Smooth muscle cell (in vitro differentiated cells): ENCODE results near the gene RTL10. TPM values are rescaled to one million over a fixed set of nuclear protein-coding genes. Genes with fewer than 3 reads are reported as not detected.

ENCODE experiments used
- DNase-seq: peaks from one replicate; lab custom pipeline; 2025; ENCODE audit not compliant: unreplicated experiment; lab: John Stamatoyannopoulos, UW
- H2AFZ ChIP-seq: fragments of 200-600 bp; sonication (generic); 2 replicates; pipeline ENCODE4 v1.6.0; 2016; ENCODE audit warnings: antibody characterized with exemption, low read depth, mild to moderate bottlenecking
- H3F3A ChIP-seq: fragments of 200-600 bp; sonication (generic); 2 replicates; pipeline ENCODE4 v1.6.0; 2017; ENCODE audit warnings: antibody characterized with exemption, low read depth
- H3K27ac ChIP-seq: fragments of 200-600 bp; sonication (generic); 2 replicates; pipeline ENCODE4 v1.5.1; 2016; ENCODE audit warnings: low read depth, mild to moderate bottlenecking
- H3K27me3 ChIP-seq: fragments of 200-600 bp; sonication (generic); 2 replicates; pipeline ENCODE4 v1.6.1; 2016; ENCODE audit warnings: low read depth, mild to moderate bottlenecking
- H3K36me3 ChIP-seq: fragments of 200-600 bp; sonication (generic); 2 replicates; pipeline ENCODE4 v1.5.1; 2016; ENCODE audit warnings: low read depth
- H3K4me1 ChIP-seq: fragments of 200-600 bp; sonication (generic); 2 replicates; pipeline ENCODE4 v1.5.1; 2016; ENCODE audit warnings: low read depth
- H3K4me2 ChIP-seq: fragments of 200-600 bp; sonication (generic); 2 replicates; pipeline ENCODE4 v1.6.0; 2016; ENCODE audit warnings: mild to moderate bottlenecking
- H3K4me3 ChIP-seq: fragments of 200-600 bp; sonication (generic); 2 replicates; pipeline ENCODE4 v1.5.1; 2016; ENCODE audit warnings: mild to moderate bottlenecking
- H3K79me2 ChIP-seq: fragments of 200-600 bp; sonication (generic); 2 replicates; pipeline ENCODE4 v1.6.0; 2016; ENCODE audit warnings: low read depth, mild to moderate bottlenecking
- H3K9ac ChIP-seq: fragments of 200-600 bp; sonication (generic); 2 replicates; pipeline ENCODE4 v1.6.0; 2016; ENCODE audit warnings: low read depth
- H3K9me3 ChIP-seq: fragments of 200-600 bp; sonication (generic); replicated peaks from 2 replicates; pipeline ENCODE4 v1.5.1; 2016; ENCODE audit warnings: low read depth
- H4K20me1 ChIP-seq: fragments of 200-600 bp; sonication (generic); 2 replicates; pipeline ENCODE4 v1.6.0; 2016; ENCODE audit warnings: low read depth
- CTCF ChIP-seq: fragments of 200-600 bp; sonication (generic); IDR thresholded peaks from 2 replicates; pipeline ENCODE4 v1.5.1; 2017; ENCODE audit warnings: borderline replicate concordance, mild to moderate bottlenecking, antibody characterized with exemption; ENCODE audit not compliant: insufficient read depth, poor library complexity, severe bottlenecking
- WGBS: methylation state at CpG from one replicate; pipeline ENCODE4 v1.1.7; 2016; ENCODE audit warnings: low lambda C conversion rate; 5-methylcytosine and 5-hydroxymethylcytosine counted together
- polyA plus RNA-seq: library from polyadenylated mRNA; unstranded; fragments of >200 nt; fragmentation: Nextera tagmentation; extraction: Ambion mirVana; gene quantifications from 2 replicates; pipeline ENCODE4 v1.2.1, GENCODE V29; 2016
- total RNA-seq: library from RNA; depleted of rRNA; stranded (reverse); fragments of >200 nt; gene quantifications from 2 replicates; pipeline ENCODE4 v1.2.3, GENCODE V29; 2014

RTL10 gene
- total and polyA plus RNA-seq, 2 experiments from 2014 or later, result 3.8 to 7.5 TPM

DNA sequence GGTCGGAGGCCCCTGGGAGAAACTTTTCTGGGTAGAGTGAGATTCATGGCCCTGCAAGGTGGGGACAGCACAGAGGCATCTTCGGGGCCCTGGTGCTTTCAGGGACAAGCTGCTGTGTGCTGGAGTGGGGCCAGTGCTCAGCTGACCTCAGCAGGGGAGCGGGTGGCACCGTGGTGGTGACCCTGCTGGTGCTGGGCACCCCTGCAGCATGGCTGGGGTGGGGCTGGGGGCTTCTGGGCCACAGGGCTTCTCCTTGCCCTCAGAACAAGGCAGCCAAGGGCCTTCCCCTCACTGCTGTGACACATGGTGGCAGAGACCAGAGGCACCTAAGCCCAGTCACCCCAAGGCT is 24.9 kb upstream of the RTL10 start:
- Histone ChIP-seq H3K9ac (no peak overlapping the region), H3K36me3 (no peaks in the 10 kb centered on the region), H3K4me1 (peaks cover 17% of the 10 kb centered on the region), H3K9me3 (no peaks in the 10 kb centered on the region), H3K4me3 (no peak overlapping the region), H2AFZ (no peak overlapping the region), H3K27ac (no peak overlapping the region), H3K4me2 (no peak overlapping the region), H3F3A (peaks cover 7% of the 10 kb centered on the region), H3K27me3 (no peaks in the 10 kb centered on the region), H4K20me1 (no peaks in the 10 kb centered on the region), H3K79me2 (no peaks in the 10 kb centered on the region)
- DNase-seq, result no peak
- TF ChIP-seq CTCF, result no peak
- 88% methylated on average over 4 of the region's 4 CpGs for WGBS

DNA sequence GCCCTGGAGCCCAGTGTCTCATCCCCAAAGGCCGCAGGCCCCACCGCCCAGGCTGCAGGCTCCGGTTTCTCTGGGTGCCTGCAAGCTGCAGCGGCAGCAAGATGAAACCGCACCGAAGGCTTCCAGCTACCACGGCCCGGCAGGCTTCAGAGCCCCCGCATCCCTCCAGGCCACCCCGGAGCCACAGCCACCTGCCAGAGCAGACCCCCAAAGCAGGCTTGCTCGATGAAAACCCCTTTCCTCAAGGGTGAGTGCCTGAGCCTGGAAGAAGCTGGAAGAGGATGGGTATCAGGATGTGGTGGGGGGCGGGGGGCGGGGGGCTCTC is 24.5 kb upstream of the RTL10 start:
- no peaks in the 10 kb centered on the region for H4K20me1 ChIP-seq
- H3K79me2 ChIP-seq, result no peaks in the 10 kb centered on the region
- H3K27me3 ChIP-seq, result no peaks in the 10 kb centered on the region
- no peak overlapping the region for H3K4me2 ChIP-seq
- DNase-seq, result no peak
- H3K4me1 ChIP-seq, result peaks cover 17% of the 10 kb centered on the region
- TF ChIP-seq CTCF, result no peak
- peaks cover 7% of the 10 kb centered on the region for H3F3A ChIP-seq
- no peak overlapping the region for H3K9ac ChIP-seq
- no peak overlapping the region for H2AFZ ChIP-seq
- H3K36me3 ChIP-seq, result no peaks in the 10 kb centered on the region
- H3K27ac ChIP-seq, result no peak overlapping the region
- no peak overlapping the region for H3K4me3 ChIP-seq
- 97% methylated on average over 13 of the region's 13 CpGs for WGBS
- H3K9me3 ChIP-seq, result no peaks in the 10 kb centered on the region

DNA sequence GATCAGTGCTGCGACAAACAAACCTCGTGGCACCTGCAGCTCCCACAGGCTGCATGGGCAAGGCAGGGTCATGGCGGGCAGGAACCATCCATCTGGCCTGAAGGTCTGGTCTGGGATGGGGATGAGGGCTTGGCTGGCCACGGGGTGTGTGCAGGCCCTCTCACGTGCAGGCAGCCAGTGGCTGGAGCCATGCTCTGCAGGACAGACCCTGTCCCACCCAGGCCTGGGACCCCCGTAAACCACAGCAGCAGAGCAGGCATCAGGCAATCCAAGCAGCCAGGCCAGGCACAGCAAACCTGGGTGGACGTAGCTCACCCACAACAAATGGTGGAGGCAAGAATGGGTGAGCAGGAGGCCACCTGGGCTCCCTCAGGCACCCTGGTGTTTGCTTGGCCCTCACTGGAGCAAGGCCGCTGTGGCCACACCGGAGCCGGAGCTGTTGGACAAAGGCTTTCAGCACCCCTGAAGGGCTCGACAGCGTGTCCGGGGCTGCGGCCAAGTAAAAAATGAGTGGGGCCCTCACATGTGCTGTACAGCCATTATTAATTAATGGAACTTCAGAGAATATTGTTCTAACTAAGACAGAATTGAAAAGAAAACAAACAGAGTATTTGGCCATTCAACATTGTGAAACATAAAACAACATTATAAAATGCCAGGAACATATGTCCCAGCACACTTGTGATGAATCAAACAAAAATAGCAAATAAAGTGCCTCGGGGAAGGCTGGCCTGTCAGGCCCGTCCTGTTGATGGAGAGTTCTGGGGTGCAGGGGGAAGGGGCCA is 24.0 kb upstream of the RTL10 start:
- H3K9ac ChIP-seq, result no peak overlapping the region
- H4K20me1 ChIP-seq, result no peaks in the 10 kb centered on the region
- no peaks in the 10 kb centered on the region for H3K27me3 ChIP-seq
- no peaks in the 10 kb centered on the region for H3K79me2 ChIP-seq
- H3F3A ChIP-seq, result peaks cover 7% of the 10 kb centered on the region
- WGBS, result 92% methylated on average over 16 of the region's 16 CpGs
- no peak overlapping the region for H3K4me3 ChIP-seq
- H3K36me3 ChIP-seq, result no peaks in the 10 kb centered on the region
- DNase-seq, result no peak
- H3K27ac ChIP-seq, result no peak overlapping the region
- H2AFZ ChIP-seq, result no peak overlapping the region
- no peak overlapping the region for H3K4me2 ChIP-seq
- peaks cover 17% of the 10 kb centered on the region for H3K4me1 ChIP-seq
- TF ChIP-seq CTCF, result no peak
- H3K9me3 ChIP-seq, result no peaks in the 10 kb centered on the region
